HepG2 (cell line): ENCODE measurements around the gene CHAF1B. TPM values are rescaled to one million over a fixed set of nuclear protein-coding genes. Genes with fewer than 3 reads are reported as not detected.

ENCODE experiments used
- ATAC-seq: fragments of 200-7000 bp; cut with Tn5 transposase; 3 replicates; pipeline ENCODE4 v1.9.1; 2020; ENCODE audit warnings: mild to moderate bottlenecking, moderate library complexity
- BruUV-seq: library from RNA; stranded (reverse); fragments of 400-500 nt; replicated peaks from 2 replicates; lab custom pipeline; 2021; lab: Mats Ljungman, UMichigan
- CTCF ChIA-PET: fragments of 300-600 bp; formaldehyde crosslinking; extraction: SDS; loops from one replicate; lab custom pipeline; 2021; ENCODE audit warnings: low total read pairs, inconsistent platforms, low intra/inter-chr PET ratio; lab: Yijun Ruan, JAX
- POLR2A ChIA-PET: fragments of 350-600 bp; sonication (Branson Sonifier 250); formaldehyde crosslinking; loops from one replicate; lab custom pipeline; 2020; ENCODE audit warnings: antibody characterized with exemption, inconsistent platforms; lab: Yijun Ruan, JAX
- DNase-seq: peaks from one replicate; pipeline ENCODE4 v3.0.0-alpha.2; 2015; ENCODE audit warnings: low spot score
- FAIRE-seq: peaks from 3 replicates; lab custom pipeline; 2011; peaks lifted over from hg19 to GRCh38; lab: Jason Lieb, UNC
- H2AFZ ChIP-seq: one replicate; pipeline ENCODE4 v1.6.1; 2011; ENCODE audit warnings: low read length, inconsistent platforms
- H3K27ac ChIP-seq: fragments of 300-600 bp; 3 replicates; pipeline ENCODE4 v1.8.0; 2011; ENCODE audit warnings: mixed run types, mild to moderate bottlenecking, mixed read lengths, low read length, inconsistent platforms; ENCODE audit not compliant: insufficient read depth; ENCODE audit errors: extremely low read length
- H3K27me3 ChIP-seq, 2 experiments: fragments of 200-600 bp in 1 of 2; 2 replicates in 1 of 2; 3 replicates in 1 of 2; pipeline versions ENCODE4 v1.6.0 to v1.8.0; 2011; ENCODE audit warnings: low read length in 2 of 2, mild to moderate bottlenecking in 2 of 2, moderate library complexity in 2 of 2, inconsistent platforms in 1 of 2; ENCODE audit not compliant: insufficient read depth in 2 of 2, control insufficient read depth in 1 of 2
- H3K36me3 ChIP-seq, 2 experiments: fragments of 200-600 bp in 1 of 2; replicated peaks in 1 of 2; 2 replicates in 1 of 2; 3 replicates in 1 of 2; pipeline versions ENCODE4 v1.5.1 to v1.8.0; 2011; ENCODE audit warnings: low read length in 2 of 2, inconsistent platforms in 1 of 2; ENCODE audit not compliant: insufficient read depth in 2 of 2, control insufficient read depth in 1 of 2
- H3K4me1 ChIP-seq: 2 replicates; pipeline ENCODE4 v1.5.1; 2012; ENCODE audit warnings: low read length, inconsistent platforms; ENCODE audit not compliant: insufficient read depth
- H3K4me2 ChIP-seq: 2 replicates; pipeline ENCODE4 v1.6.0; 2011; ENCODE audit warnings: low read depth, low read length, inconsistent platforms
- H3K4me3 ChIP-seq, 3 experiments: fragments of 200-600 bp in 1 of 3; sonication (generic), shearing (Covaris generic) in 1 of 3; replicated peaks in 1 of 3; 2 replicates each; pipeline ENCODE4 v1.5.1; 2011 to 2016; ENCODE audit warnings: low read length in 3 of 3, inconsistent platforms in 2 of 3, low read depth in 2 of 3, mild to moderate bottlenecking in 2 of 3, control low read depth in 1 of 3, mixed read lengths in 1 of 3; ENCODE audit not compliant: insufficient read depth in 1 of 3
- H3K79me2 ChIP-seq: one replicate; pipeline ENCODE4 v1.6.1; 2011; ENCODE audit warnings: low read length, inconsistent platforms; ENCODE audit not compliant: insufficient read depth
- H3K9ac ChIP-seq: 2 replicates; pipeline ENCODE4 v1.6.0; 2011; ENCODE audit warnings: mild to moderate bottlenecking, low read depth, low read length, inconsistent platforms; ENCODE audit not compliant: insufficient read depth
- H3K9me3 ChIP-seq: 2 replicates; pipeline ENCODE4 v1.5.1; 2012; ENCODE audit warnings: mild to moderate bottlenecking, low read length
- H4K20me1 ChIP-seq: 2 replicates; pipeline ENCODE4 v1.6.0; 2011; ENCODE audit warnings: inconsistent platforms, mild to moderate bottlenecking, low read length, moderate library complexity; ENCODE audit not compliant: insufficient read depth
- ADNP ChIP-seq: sonication (generic); formaldehyde crosslinking; IDR thresholded peaks from 2 replicates; pipeline ENCODE4 v1.4.0; 2020; ENCODE audit warnings: missing genetic modification reagents
- CCAR2 ChIP-seq: fragments of 200-400 bp; formaldehyde crosslinking; optimal IDR thresholded peaks from 2 replicates; pipeline ENCODE3; 2018; ENCODE audit warnings: low read depth, mild to moderate bottlenecking, low read length, moderate library complexity
- CENPT ChIP-seq: sonication (generic); formaldehyde crosslinking; IDR thresholded peaks from 2 replicates; pipeline ENCODE4 v1.8.0; 2022; ENCODE audit warnings: low read depth, mild to moderate bottlenecking, moderate library complexity, missing genetic modification reagents
- HCFC1 ChIP-seq: fragments of 150-350 bp; IDR thresholded peaks from 2 replicates; pipeline ENCODE4 v1.6.1; 2014; ENCODE audit warnings: low read depth, low read length
- IKZF1 ChIP-seq: fragments of 450-650 bp; IDR thresholded peaks from 2 replicates; pipeline ENCODE4 v1.7.1; 2016
- KDM6A ChIP-seq: IDR thresholded peaks from 2 replicates; pipeline ENCODE4 v1.6.1; 2016; ENCODE audit warnings: low read depth
- SP2 ChIP-seq: sonication (generic); formaldehyde crosslinking; IDR thresholded peaks from 2 replicates; pipeline ENCODE4 v1.5.1; 2020; ENCODE audit warnings: mild to moderate bottlenecking, missing genetic modification reagents
- SSRP1 ChIP-seq: IDR thresholded peaks from 2 replicates; pipeline ENCODE4 v1.6.1; 2016; ENCODE audit warnings: control low read depth
- ZBTB20 ChIP-seq: sonication (generic); formaldehyde crosslinking; IDR thresholded peaks from 2 replicates; pipeline ENCODE4 v1.8.1; 2023; ENCODE audit warnings: missing genetic modification reagents, low read depth, mild to moderate bottlenecking, borderline replicate concordance
- ZNF530 ChIP-seq: sonication (generic); formaldehyde crosslinking; IDR thresholded peaks from 2 replicates; pipeline ENCODE4 v1.5.0; 2020; ENCODE audit warnings: low read depth, mild to moderate bottlenecking, missing genetic modification reagents
- ZNF703 ChIP-seq: sonication (generic); formaldehyde crosslinking; IDR thresholded peaks from 2 replicates; pipeline ENCODE4 v1.5.1; 2020; ENCODE audit warnings: missing genetic modification reagents, mild to moderate bottlenecking, moderate library complexity, borderline replicate concordance
- WGBS: methylation state at CpG from one replicate; pipeline ENCODE4 v1.1.6; 2017; ENCODE audit warnings: low lambda C conversion rate; 5-methylcytosine and 5-hydroxymethylcytosine counted together
- in situ Hi-C: cut with HindIII; loops from 2 replicates; pipeline ENCODE4 v1.10.0; 2017; ENCODE audit warnings: low pct_unique_long_range_greater_than_20kb; ENCODE audit not compliant: extremely low pct_ligation_motif_present
- intact Hi-C: fragments of 100-400 bp; cut with micrococcal nuclease; formaldehyde crosslinking; loops from one replicate; pipeline ENCODE4 v1.10.0; 2022; ENCODE audit not compliant: unreplicated experiment
- polyA plus RNA-seq, 8 experiments: library from polyadenylated mRNA; depleted of rRNA in 3 of 8; stranded (reverse) in 7 of 8; unstranded in 1 of 8; fragments of >200 nt; fragmentation: Illumina TruSeq in 4 of 8; extraction: Trizol in 4 of 8; gene quantifications; 2 replicates each; pipeline versions ENCODE4 v1.2.1 to v1.2.3, GENCODE V29; 2011 to 2016; ENCODE audit warnings: low read depth in 4 of 8, missing spikeins in 1 of 8, mixed read lengths in 1 of 8; ENCODE audit not compliant: insufficient read depth in 1 of 8
- total RNA-seq, 5 experiments: library from RNA; depleted of rRNA; stranded (reverse); fragments of >200 nt; fragmentation: Illumina TruSeq; extraction: Trizol; gene quantifications; 2 replicates each; pipeline ENCODE4 v1.2.3, GENCODE V29; 2016; ENCODE audit warnings: low read depth in 1 of 5
- TF ChIP-seq, protein P1 (sequence below): sonication (generic); formaldehyde crosslinking; IDR thresholded peaks from 2 replicates; pipeline ENCODE4 v1.9.0; 2022; ENCODE audit warnings: low read depth, missing genetic modification reagents
- TF ChIP-seq, protein P2 (sequence below): IDR thresholded peaks from 2 replicates; pipeline ENCODE4 v1.6.1; 2016

CHAF1B gene
- total and polyA plus RNA-seq, 2 of the 13 experiments (the other 11 are each of a cell fraction or from before 2014, with no cell fraction given), result 5.1 to 14.1 TPM

DNA sequence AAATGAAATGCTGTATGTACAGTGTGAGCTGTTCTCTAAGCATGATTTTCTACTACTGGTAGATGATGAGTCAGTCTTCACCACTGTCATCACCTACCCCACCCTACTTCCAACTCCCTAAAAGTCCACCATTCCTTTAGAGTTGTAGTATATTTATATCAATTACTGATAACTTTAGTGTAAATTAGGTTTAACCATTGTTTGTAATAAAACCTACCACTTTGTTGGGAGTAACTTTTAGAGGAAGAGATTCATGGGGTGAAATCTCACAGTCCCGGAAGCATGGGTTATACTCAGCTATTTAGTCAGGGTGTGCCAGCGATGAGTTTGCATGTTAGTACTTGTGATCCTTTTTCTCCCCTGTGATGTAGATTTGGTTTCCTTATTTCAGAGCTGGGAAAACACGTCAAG lies 48.1 kb upstream of the CHAF1B start:
- Histone ChIP-seq H4K20me1 (peaks cover 13% of the 10 kb centered on the region), H3K36me3 (peaks cover 11 to 52% of the 10 kb centered on the region in 2 experiments; a peak in 4 of 5 replicates), H3K79me2 (peaks cover 24% of the 10 kb centered on the region), H3K9ac (no peak overlapping the region), H3K27me3 (no peaks in the 10 kb centered on the region), H3K4me1 (no peaks in the 10 kb centered on the region), H3K27ac (no peak overlapping the region), H3K4me2 (no peak overlapping the region), H2AFZ (no peak overlapping the region), H3K4me3 (no peak overlapping the region), H3K9me3 (no peaks in the 10 kb centered on the region)
- ChIA-PET CTCF (no interaction called here), POLR2A (no interaction called here)
- ATAC-seq (no peak), DNase-seq (no peak), FAIRE-seq (no peak)
- BruUV-seq, result no TSS peak
- in situ Hi-C loops (no loop called here), intact Hi-C loops (no loop called here)
- WGBS, result 98% methylated on average over 3 of the region's 3 CpGs
- TF ChIP-seq, protein P1, sequence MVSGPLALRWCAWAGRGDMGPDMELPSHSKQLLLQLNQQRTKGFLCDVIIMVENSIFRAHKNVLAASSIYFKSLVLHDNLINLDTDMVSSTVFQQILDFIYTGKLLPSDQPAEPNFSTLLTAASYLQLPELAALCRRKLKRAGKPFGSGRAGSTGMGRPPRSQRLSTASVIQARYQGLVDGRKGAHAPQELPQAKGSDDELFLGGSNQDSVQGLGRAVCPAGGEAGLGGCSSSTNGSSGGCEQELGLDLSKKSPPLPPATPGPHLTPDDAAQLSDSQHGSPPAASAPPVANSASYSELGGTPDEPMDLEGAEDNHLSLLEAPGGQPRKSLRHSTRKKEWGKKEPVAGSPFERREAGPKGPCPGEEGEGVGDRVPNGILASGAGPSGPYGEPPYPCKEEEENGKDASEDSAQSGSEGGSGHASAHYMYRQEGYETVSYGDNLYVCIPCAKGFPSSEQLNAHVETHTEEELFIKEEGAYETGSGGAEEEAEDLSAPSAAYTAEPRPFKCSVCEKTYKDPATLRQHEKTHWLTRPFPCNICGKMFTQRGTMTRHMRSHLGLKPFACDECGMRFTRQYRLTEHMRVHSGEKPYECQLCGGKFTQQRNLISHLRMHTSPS (CRISPR knock-in tag), result no peak
- TF ChIP-seq CCAR2, result no peak
- TF ChIP-seq SSRP1 (CRISPR knock-in tag), result no peak
- TF ChIP-seq HCFC1, result no peak
- TF ChIP-seq ZBTB20 (CRISPR knock-in tag), result no peak
- TF ChIP-seq CENPT (CRISPR knock-in tag), result no peak
- no peak for TF ChIP-seq KDM6A (CRISPR knock-in tag)
- no peak for TF ChIP-seq SP2
- TF ChIP-seq, protein P2, sequence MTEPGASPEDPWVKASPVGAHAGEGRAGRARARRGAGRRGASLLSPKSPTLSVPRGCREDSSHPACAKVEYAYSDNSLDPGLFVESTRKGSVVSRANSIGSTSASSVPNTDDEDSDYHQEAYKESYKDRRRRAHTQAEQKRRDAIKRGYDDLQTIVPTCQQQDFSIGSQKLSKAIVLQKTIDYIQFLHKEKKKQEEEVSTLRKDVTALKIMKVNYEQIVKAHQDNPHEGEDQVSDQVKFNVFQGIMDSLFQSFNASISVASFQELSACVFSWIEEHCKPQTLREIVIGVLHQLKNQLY (CRISPR knock-in tag), result no peak
- no peak for TF ChIP-seq ZNF703
- no peak for TF ChIP-seq ZNF530 (CRISPR knock-in tag)
- TF ChIP-seq IKZF1, result no peak
- no peak for TF ChIP-seq ADNP (CRISPR knock-in tag)
